ENCODE measurements around the gene CAMK1D. TPM values are rescaled to one million over a fixed set of nuclear protein-coding genes. Genes with fewer than 3 reads are reported as not detected.
A peak's percentile ranks its signal among the peaks of the same experiment; 100 is the strongest.

The CAMK1D gene
- total RNA-seq, 1 experiment from 2014 or later: 6.3 TPM

GRCh38 chr10:12712293-12712983 lies 363.1 kb downstream of the CAMK1D start:
- no peak overlapping the region for H3K14ac ChIP-seq (ENCODE audit: insufficient read depth, low read length)
- H3K27me3 ChIP-seq (ENCODE audit: insufficient read depth, low read length): no peaks in the 10 kb centered on the region
- H4K91ac ChIP-seq (ENCODE audit: insufficient read length, low read depth, low read length): no peak overlapping the region
- no peaks in the 10 kb centered on the region for H3K79me2 ChIP-seq (ENCODE audit: insufficient read depth, low read length)
- no CpG with 5 or more reads among the region's 11 CpGs for WGBS (ENCODE audit: extremely low coverage, insufficient read length, low lambda C conversion rate)
- no peak overlapping the region for H3K23ac ChIP-seq (ENCODE audit: insufficient read length, low read depth, low read length)
- TF ChIP-seq CTCF (conservative IDR thresholded peaks at IDR 0.05): no peak
- H3K27ac ChIP-seq (ENCODE audit: insufficient read length, low read depth, low read length): no peak overlapping the region
- no peak overlapping the region for H2BK15ac ChIP-seq (ENCODE audit: low read depth, low read length)
- Mint-ChIP-seq H3K4me1 (peaks cover 25 to 39% of the 10 kb centered on the region in 2 experiments), H3K36me3 (ENCODE audit: insufficient read depth in 1 of 3, low read depth in 3 of 3) (no peaks in the 10 kb centered on the region), H3K27ac (peak overlapping the region in 1 of 3 experiments; percentile 91; a peak in 2 of 7 replicates), H3K4me3 (no peak overlapping the region), H3K9me3 (no peaks in the 10 kb centered on the region), H3K27me3 (ENCODE audit: low read depth) (peaks cover 3% of the 10 kb centered on the region; the same call in 1 of the 2 replicates)
- H2BK5ac ChIP-seq (ENCODE audit: insufficient read length, low read length): no peak overlapping the region
- no peak overlapping the region for H2AFZ ChIP-seq (ENCODE audit: low read length)
- H2BK20ac ChIP-seq (ENCODE audit: low read depth, low read length, poor library complexity, severe bottlenecking): no peak overlapping the region
- no peak overlapping the region for H2AK5ac ChIP-seq (ENCODE audit: insufficient read length, low read length)
- DNase-seq: no peak
- H3K18ac ChIP-seq (ENCODE audit: insufficient read length, low read depth, low read length): no peak overlapping the region
- no peak overlapping the region for H3K4ac ChIP-seq (ENCODE audit: low read depth, low read length)
- no peak overlapping the region for H3K56ac ChIP-seq (ENCODE audit: insufficient read length, low read depth, low read length)
- H3K79me1 ChIP-seq (ENCODE audit: insufficient read depth, low read depth, low read length, poor library complexity, severe bottlenecking): no peaks in the 10 kb centered on the region
- H3K4me1 ChIP-seq (ENCODE audit: insufficient read depth, low read length): no peaks in the 10 kb centered on the region
- H3K23me2 ChIP-seq (ENCODE audit: insufficient read length, low read depth, low read length, poor library complexity, severe bottlenecking): no peaks in the 10 kb centered on the region
- no peak overlapping the region for H2BK120ac ChIP-seq (ENCODE audit: low read depth, low read length, poor library complexity, severe bottlenecking)
- H4K20me1 ChIP-seq (ENCODE audit: control insufficient read depth, insufficient read depth, insufficient read length): no peaks in the 10 kb centered on the region
- no peak overlapping the region for H3K9ac ChIP-seq (ENCODE audit: extremely low read depth, insufficient read length, low read length)
- H4K8ac ChIP-seq (replicated peaks; ENCODE audit: insufficient read length, low read depth, low read length): no peak overlapping the region
- no peaks in the 10 kb centered on the region for H3K9me3 ChIP-seq (ENCODE audit: control insufficient read depth, low read depth, low read length)
- no peak overlapping the region for H3K4me2 ChIP-seq (ENCODE audit: insufficient read depth, insufficient read length, low read length)
- H4K5ac ChIP-seq (ENCODE audit: insufficient read length, low read depth, low read length): no peak overlapping the region
- no peak overlapping the region for H2BK12ac ChIP-seq (ENCODE audit: insufficient read length, low read depth, low read length)
- no peak overlapping the region for H3T11ph ChIP-seq (ENCODE audit: low read length)

All from H9 (cell line).